Type B pancreatic cell (in vitro differentiated cells): Measurements from ENCODE around the gene B4GALT7. TPM values are rescaled to one million over a fixed set of nuclear protein-coding genes. Genes with fewer than 3 reads are reported as not detected.
A peak's percentile ranks its signal among the peaks of the same experiment; 100 is the strongest.

Experiments used
- DNase-seq: peaks from one replicate; pipeline ENCODE4 v3.0.0; 2021; ENCODE audit warnings: mixed read lengths; ENCODE audit not compliant: unreplicated experiment; ENCODE audit errors: extremely low spot score
- H3K27ac Mint-ChIP-seq: 2 replicates; pipeline ENCODE4 v1.8.0; 2021; ENCODE audit warnings: mild to moderate bottlenecking, mixed read lengths
- H3K27me3 Mint-ChIP-seq: 2 replicates; pipeline ENCODE4 v1.8.0; 2021; ENCODE audit warnings: mixed read lengths
- H3K36me3 Mint-ChIP-seq: 2 replicates; pipeline ENCODE4 v1.8.0; 2021; ENCODE audit warnings: mixed read lengths
- H3K4me1 Mint-ChIP-seq: one replicate; pipeline ENCODE4 v1.8.0; 2021; ENCODE audit warnings: mixed read lengths; ENCODE audit not compliant: unreplicated experiment
- H3K4me3 Mint-ChIP-seq: 2 replicates; pipeline ENCODE4 v1.8.0; 2021; ENCODE audit warnings: mild to moderate bottlenecking, mixed read lengths
- H3K9me3 Mint-ChIP-seq: 2 replicates; pipeline ENCODE4 v1.8.0; 2021; ENCODE audit warnings: mixed read lengths
- total RNA-seq: library from RNA; stranded (reverse); gene quantifications from 2 replicates; pipeline ENCODE4 v1.2.1, GENCODE V29; 2021; ENCODE audit warnings: low replicate concordance
- TF ChIP-seq, protein P1 (sequence below): fragments of 200-600 bp; sonication (generic); conservative IDR thresholded peaks from 2 replicates; pipeline ENCODE4 v1.5.0; 2021; ENCODE audit warnings: antibody characterized with exemption, mild to moderate bottlenecking

Gene B4GALT7
- total RNA-seq, 1 donor from 2014 or later = 30.9 TPM

DNA sequence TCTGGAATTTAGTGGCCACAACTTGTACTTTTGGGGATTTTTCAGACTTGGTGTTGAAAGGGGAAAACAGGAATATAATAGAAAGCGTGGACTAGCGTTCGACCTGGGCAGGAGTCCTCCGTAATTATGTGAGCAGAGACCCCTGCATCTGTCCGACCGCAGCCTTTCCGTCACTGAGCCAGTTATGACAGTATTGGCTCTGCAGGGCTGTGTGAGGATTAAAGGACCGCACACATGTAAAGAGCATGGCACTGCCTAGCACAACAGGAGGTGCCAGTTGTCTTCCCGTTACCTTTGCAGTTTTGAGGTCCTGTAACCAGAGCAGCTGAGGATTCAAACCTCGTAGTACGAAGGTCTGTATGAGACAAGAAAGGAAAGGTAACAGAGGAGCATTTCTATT, 1.2 kb downstream of the B4GALT7 start:
- DNase-seq = no peak
- H3K4me3 Mint-ChIP-seq = peak overlapping the region; percentile 96
- no peaks in the 10 kb centered on the region for H3K27me3 Mint-ChIP-seq
- TF ChIP-seq, protein P1, sequence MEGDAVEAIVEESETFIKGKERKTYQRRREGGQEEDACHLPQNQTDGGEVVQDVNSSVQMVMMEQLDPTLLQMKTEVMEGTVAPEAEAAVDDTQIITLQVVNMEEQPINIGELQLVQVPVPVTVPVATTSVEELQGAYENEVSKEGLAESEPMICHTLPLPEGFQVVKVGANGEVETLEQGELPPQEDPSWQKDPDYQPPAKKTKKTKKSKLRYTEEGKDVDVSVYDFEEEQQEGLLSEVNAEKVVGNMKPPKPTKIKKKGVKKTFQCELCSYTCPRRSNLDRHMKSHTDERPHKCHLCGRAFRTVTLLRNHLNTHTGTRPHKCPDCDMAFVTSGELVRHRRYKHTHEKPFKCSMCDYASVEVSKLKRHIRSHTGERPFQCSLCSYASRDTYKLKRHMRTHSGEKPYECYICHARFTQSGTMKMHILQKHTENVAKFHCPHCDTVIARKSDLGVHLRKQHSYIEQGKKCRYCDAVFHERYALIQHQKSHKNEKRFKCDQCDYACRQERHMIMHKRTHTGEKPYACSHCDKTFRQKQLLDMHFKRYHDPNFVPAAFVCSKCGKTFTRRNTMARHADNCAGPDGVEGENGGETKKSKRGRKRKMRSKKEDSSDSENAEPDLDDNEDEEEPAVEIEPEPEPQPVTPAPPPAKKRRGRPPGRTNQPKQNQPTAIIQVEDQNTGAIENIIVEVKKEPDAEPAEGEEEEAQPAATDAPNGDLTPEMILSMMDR = no peak
- peak overlapping the region; percentile 91 for H3K27ac Mint-ChIP-seq
- peaks cover 9% of the 10 kb centered on the region for H3K36me3 Mint-ChIP-seq
- H3K4me1 Mint-ChIP-seq = peaks cover 14% of the 10 kb centered on the region
- no peaks in the 10 kb centered on the region for H3K9me3 Mint-ChIP-seq

GRCh38 chr5:177601577-177602457, 1.9 kb downstream of the B4GALT7 start:
- Mint-ChIP-seq H3K36me3 (peaks cover 12% of the 10 kb centered on the region), H3K4me3 (peak overlapping the region; percentile 96), H3K9me3 (no peaks in the 10 kb centered on the region), H3K4me1 (peaks cover 16% of the 10 kb centered on the region), H3K27me3 (no peaks in the 10 kb centered on the region), H3K27ac (no peak overlapping the region)
- DNase-seq = no peak
- TF ChIP-seq, protein P1 = peak; percentile 34

GRCh38 chr5:177602458-177602830, 2.5 kb downstream of the B4GALT7 start:
- peaks cover 22% of the 10 kb centered on the region for H3K4me1 Mint-ChIP-seq
- H3K4me3 Mint-ChIP-seq = no peak overlapping the region
- TF ChIP-seq, protein P1 = no peak
- no peaks in the 10 kb centered on the region for H3K9me3 Mint-ChIP-seq
- no peaks in the 10 kb centered on the region for H3K27me3 Mint-ChIP-seq
- H3K36me3 Mint-ChIP-seq = peaks cover 12% of the 10 kb centered on the region
- DNase-seq = no peak
- H3K27ac Mint-ChIP-seq = no peak overlapping the region

DNA sequence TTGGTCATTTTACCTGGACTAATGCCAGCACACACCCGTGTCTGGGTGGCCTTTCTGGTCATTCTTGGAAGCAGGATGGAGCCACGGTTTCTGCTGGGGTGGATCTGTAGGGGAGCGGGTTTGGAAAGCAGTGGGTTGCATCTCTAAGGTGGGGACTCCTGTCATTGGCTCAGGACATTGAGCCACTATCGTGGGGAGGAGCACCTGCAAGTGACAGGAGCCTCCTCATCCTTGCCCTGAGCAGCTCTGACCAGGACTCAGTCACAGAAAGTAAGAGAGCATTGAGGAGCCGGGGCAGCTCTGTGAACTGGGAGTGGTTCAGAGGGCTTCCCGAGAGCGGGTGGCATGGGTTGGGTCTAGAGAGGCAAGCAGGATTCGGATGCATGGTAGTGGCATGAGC, 3.7 kb downstream of the B4GALT7 start:
- Mint-ChIP-seq H3K36me3 (peaks cover 12% of the 10 kb centered on the region), H3K27ac (no peak overlapping the region), H3K4me3 (peak overlapping the region; percentile 33), H3K9me3 (no peaks in the 10 kb centered on the region), H3K4me1 (peaks cover 22% of the 10 kb centered on the region), H3K27me3 (no peaks in the 10 kb centered on the region)
- TF ChIP-seq, protein P1 = no peak
- DNase-seq = peak; percentile 47

DNA sequence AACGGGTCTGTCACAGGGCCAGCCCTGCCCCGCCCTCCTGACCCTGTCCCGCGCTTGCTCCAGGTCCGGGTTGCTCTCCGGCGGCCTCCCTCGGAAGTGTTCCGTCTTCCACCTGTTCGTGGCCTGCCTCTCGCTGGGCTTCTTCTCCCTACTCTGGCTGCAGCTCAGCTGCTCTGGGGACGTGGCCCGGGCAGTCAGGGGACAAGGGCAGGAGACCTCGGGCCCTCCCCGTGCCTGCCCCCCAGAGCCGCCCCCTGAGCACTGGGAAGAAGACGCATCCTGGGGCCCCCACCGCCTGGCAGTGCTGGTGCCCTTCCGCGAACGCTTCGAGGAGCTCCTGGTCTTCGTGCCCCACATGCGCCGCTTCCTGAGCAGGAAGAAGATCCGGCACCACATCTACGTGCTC, 4.2 kb downstream of the B4GALT7 start:
- no peak overlapping the region for H3K27ac Mint-ChIP-seq
- no peak for DNase-seq
- no peaks in the 10 kb centered on the region for H3K27me3 Mint-ChIP-seq
- H3K4me3 Mint-ChIP-seq = no peak overlapping the region
- TF ChIP-seq, protein P1 = no peak
- peaks cover 22% of the 10 kb centered on the region for H3K4me1 Mint-ChIP-seq
- H3K36me3 Mint-ChIP-seq = peaks cover 12% of the 10 kb centered on the region
- no peaks in the 10 kb centered on the region for H3K9me3 Mint-ChIP-seq
